ENCODE results near the gene BBOX1.

Gene BBOX1

DNA sequence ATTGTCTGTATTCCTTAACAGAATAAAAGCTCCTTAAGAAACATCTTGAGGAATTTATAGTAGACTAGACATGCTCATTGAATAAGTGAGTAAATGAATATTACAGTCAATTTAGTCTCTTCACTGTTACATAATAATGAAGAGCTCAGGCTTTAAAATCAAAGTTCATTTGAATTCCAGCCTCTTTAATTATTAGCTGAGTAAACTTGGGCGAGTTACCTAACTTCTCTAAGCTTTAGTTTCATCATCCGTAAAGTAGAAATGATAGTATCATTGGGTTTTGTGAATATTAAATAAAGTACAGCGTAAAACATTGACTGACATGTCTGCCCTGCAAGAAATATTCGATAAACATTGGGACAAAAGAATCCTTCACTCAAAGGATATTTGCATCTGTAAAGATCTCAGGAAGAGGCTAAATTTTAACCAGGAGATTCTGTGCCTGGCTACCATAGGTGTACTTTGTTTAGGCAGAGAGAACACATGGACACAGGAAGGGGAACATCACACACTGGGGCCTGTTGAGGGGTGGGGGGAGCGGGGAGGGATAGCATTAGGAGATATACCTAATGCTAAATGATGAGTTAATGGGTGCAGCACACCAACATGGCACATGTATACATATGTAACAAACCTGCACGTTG, 15.2 kb upstream of the BBOX1 start:
- Histone ChIP-seq H3K4me3 (ENCODE audit: insufficient read depth, low read depth, low read length) (no peak overlapping the region), H3K27me3 (ENCODE audit: control insufficient read depth, insufficient read depth, low read length, poor library complexity, severe bottlenecking) (no peaks in the 10 kb centered on the region), H3K4me1 (ENCODE audit: control insufficient read depth, insufficient read depth, low read length) (no peaks in the 10 kb centered on the region), H3K36me3 (ENCODE audit: control insufficient read depth, insufficient read depth, low read length) (no peaks in the 10 kb centered on the region), H3K27ac (ENCODE audit: insufficient read depth, low read depth, low read length, poor library complexity, severe bottlenecking) (no peak overlapping the region), H3K9me3 (ENCODE audit: control insufficient read depth, low read length) (no peaks in the 10 kb centered on the region)
- 93 to 97% methylated on average over 4 to 5 of the region's 6 CpGs for WGBS, 2 experiments

DNA sequence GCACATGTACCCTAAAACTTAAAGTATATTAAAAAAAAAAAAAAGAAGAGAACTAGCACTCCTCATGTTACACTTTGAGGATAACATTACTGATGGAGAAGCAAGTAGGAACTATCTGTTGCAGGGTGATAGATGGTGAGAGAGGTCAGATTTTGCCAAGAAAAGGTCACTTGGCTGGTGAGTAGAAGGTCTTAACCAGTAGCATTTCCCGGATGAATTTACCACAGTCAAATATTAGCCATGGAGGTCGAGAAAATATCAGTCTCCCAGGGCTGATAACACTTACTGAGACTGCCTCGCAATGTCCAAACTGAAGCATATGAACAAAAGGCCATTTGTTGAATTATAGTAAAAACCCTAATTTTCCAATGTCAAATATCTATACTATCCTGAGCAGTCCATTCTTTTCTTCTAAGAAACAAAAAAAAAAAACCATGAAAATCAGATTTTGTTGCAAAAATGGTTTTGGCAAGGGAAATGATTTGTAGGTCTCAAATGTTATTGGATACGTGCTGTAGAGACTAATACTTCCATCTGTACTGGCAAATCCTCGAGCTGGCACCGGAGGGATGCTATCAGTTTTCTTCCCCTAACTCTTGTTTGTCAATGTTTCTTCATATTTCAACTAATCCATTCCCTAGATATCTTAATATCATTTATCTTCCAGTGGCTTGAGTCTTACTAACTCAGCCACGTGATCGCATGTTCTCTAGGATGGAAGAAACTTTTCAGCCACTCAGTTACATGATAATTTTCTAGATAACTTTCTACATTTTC, 14.5 kb upstream of the BBOX1 start:
- no peaks in the 10 kb centered on the region for H3K27me3 ChIP-seq (ENCODE audit: control insufficient read depth, insufficient read depth, low read length, poor library complexity, severe bottlenecking)
- H3K27ac ChIP-seq (ENCODE audit: insufficient read depth, low read depth, low read length, poor library complexity, severe bottlenecking): no peak overlapping the region
- WGBS, 2 experiments: 93 to 94% methylated on average over 8 of the region's 8 CpGs
- H3K4me1 ChIP-seq (ENCODE audit: control insufficient read depth, insufficient read depth, low read length): no peaks in the 10 kb centered on the region
- H3K4me3 ChIP-seq (ENCODE audit: insufficient read depth, low read depth, low read length): no peak overlapping the region
- no peaks in the 10 kb centered on the region for H3K9me3 ChIP-seq (ENCODE audit: control insufficient read depth, low read length)
- H3K36me3 ChIP-seq (ENCODE audit: control insufficient read depth, insufficient read depth, low read length): no peaks in the 10 kb centered on the region

DNA sequence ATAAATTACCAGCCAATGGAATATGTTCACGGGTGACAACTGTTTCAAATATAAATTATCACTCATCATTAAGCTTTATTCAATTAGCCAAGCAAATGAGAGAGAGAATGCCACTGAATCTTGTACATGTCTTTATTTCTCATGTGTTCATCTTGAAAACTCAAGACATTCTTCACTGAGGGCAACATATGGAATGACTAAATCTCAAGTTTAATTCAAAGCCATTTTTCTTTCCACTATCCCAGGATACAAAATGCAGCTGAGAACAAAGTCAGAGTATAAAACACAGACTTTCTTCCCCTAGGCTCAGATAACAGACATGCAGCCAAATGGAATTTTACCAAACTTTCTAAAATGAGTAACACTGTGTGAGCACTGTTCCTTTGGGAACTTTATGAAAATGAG, 12.1 kb upstream of the BBOX1 start:
- H3K27me3 ChIP-seq (ENCODE audit: control insufficient read depth, insufficient read depth, low read length, poor library complexity, severe bottlenecking): no peaks in the 10 kb centered on the region
- no peak overlapping the region for H3K27ac ChIP-seq (ENCODE audit: insufficient read depth, low read depth, low read length, poor library complexity, severe bottlenecking)
- no peak overlapping the region for H3K4me3 ChIP-seq (ENCODE audit: insufficient read depth, low read depth, low read length)
- no peaks in the 10 kb centered on the region for H3K9me3 ChIP-seq (ENCODE audit: control insufficient read depth, low read length)
- no peaks in the 10 kb centered on the region for H3K36me3 ChIP-seq (ENCODE audit: control insufficient read depth, insufficient read depth, low read length)
- no peaks in the 10 kb centered on the region for H3K4me1 ChIP-seq (ENCODE audit: control insufficient read depth, insufficient read depth, low read length)
- WGBS, 2 experiments: 88 to 100% methylated on average over 1 of the region's 1 CpG

DNA sequence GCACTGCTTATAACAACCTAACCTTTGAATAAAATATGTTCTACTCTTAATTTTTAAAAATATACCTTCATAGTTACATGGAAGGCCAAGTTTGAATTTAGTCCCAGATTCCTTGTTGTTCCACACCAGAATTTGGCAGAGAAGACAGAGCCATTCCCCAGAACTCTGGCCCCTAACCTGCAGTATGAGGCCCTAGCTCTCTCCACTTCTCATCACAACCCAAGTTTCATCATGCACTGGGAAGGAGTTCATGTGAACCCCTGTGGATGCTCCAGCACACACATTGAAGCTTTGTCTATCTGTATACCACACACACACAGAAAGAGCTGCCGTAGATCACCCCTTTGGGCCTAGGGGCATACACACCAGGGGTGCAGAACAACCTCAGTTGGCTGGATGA, 10.6 kb upstream of the BBOX1 start:
- Histone ChIP-seq H3K4me1 (ENCODE audit: control insufficient read depth, insufficient read depth, low read length) (no peaks in the 10 kb centered on the region), H3K36me3 (ENCODE audit: control insufficient read depth, insufficient read depth, low read length) (no peaks in the 10 kb centered on the region), H3K27ac (ENCODE audit: insufficient read depth, low read depth, low read length, poor library complexity, severe bottlenecking) (no peak overlapping the region), H3K4me3 (ENCODE audit: insufficient read depth, low read depth, low read length) (no peak overlapping the region), H3K27me3 (ENCODE audit: control insufficient read depth, insufficient read depth, low read length, poor library complexity, severe bottlenecking) (no peaks in the 10 kb centered on the region), H3K9me3 (ENCODE audit: control insufficient read depth, low read length) (no peaks in the 10 kb centered on the region)
- WGBS, 2 experiments: 83 to 94% methylated on average over 1 of the region's 1 CpG

DNA sequence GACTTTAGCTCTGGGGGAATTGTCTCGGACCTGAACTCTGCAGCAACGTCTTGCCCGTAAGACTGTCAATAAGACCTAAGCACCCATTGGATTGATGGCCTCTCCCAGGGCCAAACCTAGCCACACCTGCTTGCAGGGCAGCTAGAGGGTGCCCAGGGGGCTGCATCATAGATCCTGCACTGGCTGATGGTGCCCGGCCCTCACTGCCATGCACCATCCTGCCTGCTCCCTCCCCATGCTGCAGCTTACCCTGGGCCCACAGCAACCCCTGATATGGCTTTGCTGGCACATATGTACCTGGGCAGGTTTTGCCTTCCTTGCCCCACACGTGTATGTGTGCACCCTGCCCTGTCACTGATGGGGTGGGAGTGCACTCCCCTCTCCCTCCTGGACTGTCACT, 8.9 kb upstream of the BBOX1 start:
- H3K36me3 ChIP-seq (ENCODE audit: control insufficient read depth, insufficient read depth, low read length): no peaks in the 10 kb centered on the region
- no peaks in the 10 kb centered on the region for H3K4me1 ChIP-seq (ENCODE audit: control insufficient read depth, insufficient read depth, low read length)
- H3K27ac ChIP-seq (ENCODE audit: insufficient read depth, low read depth, low read length, poor library complexity, severe bottlenecking): no peak overlapping the region
- no peaks in the 10 kb centered on the region for H3K27me3 ChIP-seq (ENCODE audit: control insufficient read depth, insufficient read depth, low read length, poor library complexity, severe bottlenecking)
- H3K9me3 ChIP-seq (ENCODE audit: control insufficient read depth, low read length): no peaks in the 10 kb centered on the region
- H3K4me3 ChIP-seq (ENCODE audit: insufficient read depth, low read depth, low read length): no peak overlapping the region
- 83% methylated on average over 5 of the region's 5 CpGs for WGBS, 2 experiments

DNA sequence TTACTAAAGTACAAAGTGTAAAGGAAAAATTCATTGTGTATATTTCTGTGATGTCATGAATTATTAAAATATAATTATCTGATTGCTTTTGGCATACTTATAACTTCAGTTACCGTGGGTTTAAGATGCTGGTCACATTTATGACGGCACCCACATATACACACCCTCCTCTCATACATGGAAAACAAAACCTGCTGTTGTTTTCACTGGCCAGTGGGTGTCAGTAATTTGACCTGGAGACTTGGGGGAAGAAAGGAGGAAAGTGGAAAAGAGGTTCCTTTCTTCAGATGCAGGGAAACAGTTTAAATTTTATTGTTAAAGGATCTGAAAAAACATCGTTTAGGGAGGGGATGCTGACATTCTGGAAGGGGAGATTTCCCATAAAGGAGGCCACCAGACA, 742 bp upstream of the BBOX1 start:
- H3K27ac ChIP-seq (ENCODE audit: insufficient read depth, low read depth, low read length, poor library complexity, severe bottlenecking): no peak overlapping the region
- H3K4me3 ChIP-seq (ENCODE audit: insufficient read depth, low read depth, low read length): no peak overlapping the region
- H3K9me3 ChIP-seq (ENCODE audit: control insufficient read depth, low read length): no peaks in the 10 kb centered on the region
- H3K36me3 ChIP-seq (ENCODE audit: control insufficient read depth, insufficient read depth, low read length): no peaks in the 10 kb centered on the region
- WGBS, 2 experiments: 81 to 84% methylated on average over 3 of the region's 3 CpGs
- no peaks in the 10 kb centered on the region for H3K27me3 ChIP-seq (ENCODE audit: control insufficient read depth, insufficient read depth, low read length, poor library complexity, severe bottlenecking)
- peaks cover 4% of the 10 kb centered on the region for H3K4me1 ChIP-seq (ENCODE audit: control insufficient read depth, insufficient read depth, low read length)

DNA sequence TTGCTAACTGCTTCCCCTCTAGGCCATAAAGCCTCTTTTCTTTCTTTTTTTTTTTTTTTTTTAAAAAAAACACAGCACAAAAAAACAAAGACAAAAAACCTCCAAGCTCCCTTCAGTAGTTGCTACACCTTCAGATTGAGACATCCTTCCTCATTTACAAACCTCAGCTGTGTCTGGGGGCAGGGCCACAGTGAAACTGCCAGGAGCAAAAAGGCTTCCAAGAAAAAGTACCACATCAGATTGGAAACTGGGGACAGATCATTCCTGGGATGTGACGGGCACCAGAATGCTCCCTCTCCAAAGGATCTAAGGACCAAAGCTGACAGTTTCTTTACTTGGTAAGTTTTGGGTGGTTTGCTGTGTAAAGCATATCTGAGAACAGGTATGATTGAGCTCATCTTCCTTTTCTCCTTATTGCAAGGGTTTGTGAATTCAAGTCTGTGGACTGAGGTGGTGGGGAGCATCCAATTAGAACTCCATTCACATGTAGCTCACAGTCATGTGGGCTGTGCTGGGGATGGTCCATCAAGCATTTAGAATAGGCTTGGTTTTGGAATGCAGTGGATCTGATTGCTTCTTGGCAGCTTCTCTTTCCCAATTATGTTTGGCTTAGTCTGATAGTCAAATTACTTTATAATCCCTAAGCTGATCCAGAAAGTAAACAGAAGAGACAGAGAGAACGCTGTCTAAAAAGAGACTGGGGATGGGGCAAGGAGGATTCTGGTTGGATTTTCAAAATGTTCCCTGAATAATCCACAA, 705 bp downstream of the BBOX1 start:
- Histone ChIP-seq H3K4me3 (ENCODE audit: insufficient read depth, low read depth, low read length) (no peak overlapping the region), H3K27ac (ENCODE audit: insufficient read depth, low read depth, low read length, poor library complexity, severe bottlenecking) (no peak overlapping the region), H3K27me3 (ENCODE audit: control insufficient read depth, insufficient read depth, low read length, poor library complexity, severe bottlenecking) (no peaks in the 10 kb centered on the region), H3K36me3 (ENCODE audit: control insufficient read depth, insufficient read depth, low read length) (no peaks in the 10 kb centered on the region), H3K4me1 (ENCODE audit: control insufficient read depth, insufficient read depth, low read length) (peaks cover 4% of the 10 kb centered on the region), H3K9me3 (ENCODE audit: control insufficient read depth, low read length) (no peaks in the 10 kb centered on the region)
- 94 to 100% methylated on average over 2 of the region's 2 CpGs for WGBS, 2 experiments

DNA sequence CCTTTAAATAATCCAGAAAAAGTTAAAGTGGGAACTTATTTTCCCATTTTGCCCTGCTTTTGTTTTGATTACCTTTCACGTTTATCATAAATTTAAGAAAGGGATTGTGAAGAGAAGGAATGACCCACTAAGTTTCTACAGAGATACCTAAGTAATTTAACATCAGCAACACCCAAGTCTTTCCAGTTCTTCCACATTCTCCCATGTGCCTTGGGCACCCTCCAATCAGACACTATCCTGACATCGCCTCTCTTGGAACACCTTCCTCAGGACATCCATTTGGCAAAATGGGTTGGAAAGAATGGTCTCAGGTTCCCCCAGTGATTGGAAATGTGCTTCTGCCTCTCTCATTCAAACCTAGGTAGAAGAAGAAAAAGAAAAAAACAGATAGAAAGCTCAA, 6.3 kb downstream of the BBOX1 start:
- Histone ChIP-seq H3K9me3 (ENCODE audit: control insufficient read depth, low read length) (no peaks in the 10 kb centered on the region), H3K4me3 (ENCODE audit: insufficient read depth, low read depth, low read length) (no peak overlapping the region), H3K4me1 (ENCODE audit: control insufficient read depth, insufficient read depth, low read length) (no peaks in the 10 kb centered on the region), H3K36me3 (ENCODE audit: control insufficient read depth, insufficient read depth, low read length) (no peaks in the 10 kb centered on the region), H3K27me3 (ENCODE audit: control insufficient read depth, insufficient read depth, low read length, poor library complexity, severe bottlenecking) (no peaks in the 10 kb centered on the region), H3K27ac (ENCODE audit: insufficient read depth, low read depth, low read length, poor library complexity, severe bottlenecking) (no peak overlapping the region)
- WGBS, 2 experiments: 71 to 79% methylated on average over 2 of the region's 2 CpGs

DNA sequence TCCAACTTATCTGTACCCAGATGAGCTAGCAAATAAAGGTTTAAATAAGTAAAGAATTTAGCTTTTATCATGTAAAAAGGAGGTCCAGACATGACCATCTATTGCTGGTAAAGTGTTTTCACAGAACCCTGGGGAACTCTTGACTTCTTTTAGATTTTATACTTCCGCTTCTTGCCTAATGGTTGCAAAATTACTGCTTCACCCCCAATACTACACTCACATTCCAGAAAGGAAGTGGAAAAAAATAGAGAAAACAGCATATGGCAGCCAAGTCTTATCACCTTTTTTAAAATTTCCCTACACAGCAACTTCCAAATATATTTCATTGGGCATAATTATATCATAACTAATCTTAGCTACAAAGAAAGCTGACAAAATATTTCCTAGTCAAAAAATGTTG, 12.1 kb downstream of the BBOX1 start:
- Histone ChIP-seq H3K4me1 (ENCODE audit: control insufficient read depth, insufficient read depth, low read length) (no peaks in the 10 kb centered on the region), H3K9me3 (ENCODE audit: control insufficient read depth, low read length) (no peaks in the 10 kb centered on the region), H3K36me3 (ENCODE audit: control insufficient read depth, insufficient read depth, low read length) (no peaks in the 10 kb centered on the region), H3K4me3 (ENCODE audit: insufficient read depth, low read depth, low read length) (no peak overlapping the region), H3K27me3 (ENCODE audit: control insufficient read depth, insufficient read depth, low read length, poor library complexity, severe bottlenecking) (no peaks in the 10 kb centered on the region), H3K27ac (ENCODE audit: insufficient read depth, low read depth, low read length, poor library complexity, severe bottlenecking) (no peak overlapping the region)
- WGBS, 2 experiments: 92 to 100% methylated on average over 1 of the region's 1 CpG

DNA sequence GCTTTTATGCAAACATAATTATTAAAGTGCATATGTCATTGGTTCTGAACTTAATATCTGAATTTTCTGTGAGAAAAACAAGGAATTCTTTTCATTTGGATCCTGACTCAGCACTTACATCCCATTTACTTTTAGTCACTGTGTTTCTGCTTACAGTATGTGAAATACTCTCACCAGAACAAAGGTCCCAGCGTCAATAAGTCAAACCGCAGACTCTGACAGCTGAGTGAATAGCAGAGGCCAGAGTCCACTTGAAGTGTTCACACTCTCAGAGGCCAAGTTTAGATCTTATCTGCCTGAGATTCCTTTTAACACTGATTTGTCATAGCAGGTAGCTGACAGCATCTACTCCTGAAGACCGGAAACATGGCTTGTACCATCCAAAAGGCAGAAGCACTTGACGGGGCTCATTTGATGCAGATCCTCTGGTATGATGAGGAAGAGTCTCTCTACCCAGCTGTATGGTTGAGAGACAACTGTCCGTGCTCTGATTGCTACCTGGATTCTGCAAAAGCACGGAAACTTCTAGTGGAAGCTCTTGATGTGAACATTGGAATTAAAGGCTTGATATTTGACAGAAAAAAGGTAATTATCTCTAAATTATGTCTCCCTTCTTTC, 14.6 kb downstream of the BBOX1 start:
- H3K27ac ChIP-seq (ENCODE audit: insufficient read depth, low read depth, low read length, poor library complexity, severe bottlenecking): no peak overlapping the region
- H3K4me1 ChIP-seq (ENCODE audit: control insufficient read depth, insufficient read depth, low read length): no peaks in the 10 kb centered on the region
- WGBS, 2 experiments: 92 to 94% methylated on average over 6 of the region's 6 CpGs
- no peaks in the 10 kb centered on the region for H3K27me3 ChIP-seq (ENCODE audit: control insufficient read depth, insufficient read depth, low read length, poor library complexity, severe bottlenecking)
- H3K4me3 ChIP-seq (ENCODE audit: insufficient read depth, low read depth, low read length): no peak overlapping the region
- no peaks in the 10 kb centered on the region for H3K36me3 ChIP-seq (ENCODE audit: control insufficient read depth, insufficient read depth, low read length)
- H3K9me3 ChIP-seq (ENCODE audit: control insufficient read depth, low read length): no peaks in the 10 kb centered on the region

Data from ectodermal cell (in vitro differentiated cells).